ENCODE data around the gene POLE.

POLE gene

GRCh38 chr12:132575661-132576060, 111.5 kb downstream of the POLE start:
- no peak for DNase-seq

GRCh38 chr12:132574271-132574996, 112.7 kb downstream of the POLE start:
- DNase-seq: no peak
